CD4-positive, alpha-beta T cell treated with Interleukin-4 for 1 hour (primary cell): ENCODE results near the gene PKN3.
"Not testable (repeated sequence)": the region's sequence is repeated elsewhere in the genome, so short reads cannot be mapped to it uniquely, and the experiment has no call there.

Experiments used
- DNase-seq, 2 donors: peaks; one replicate each; pipeline ENCODE4 v3.0.0-alpha.2; 2020 to 2022

Gene PKN3

GRCh38 chr9:128694344-128694743 is 8.0 kb upstream of the PKN3 start:
- no peak for DNase-seq

GRCh38 chr9:128696923-128697707 is 5.2 kb upstream of the PKN3 start:
- DNase-seq, result no peak

GRCh38 chr9:128699096-128699795 is 3.1 kb upstream of the PKN3 start:
- DNase-seq, result not testable (repeated sequence)

GRCh38 chr9:128701227-128701854 is 962 bp upstream of the PKN3 start:
- DNase-seq, result no peak

- peak in 1 of 2 donors; percentile 10 for DNase-seq
These were observed 779 bp downstream of the PKN3 start for GRCh38 chr9:128702949-128703615.

GRCh38 chr9:128703616-128704355 is 1.5 kb downstream of the PKN3 start:
- DNase-seq, result no peak

- no peak for DNase-seq
These were observed 2.0 kb downstream of the PKN3 start for GRCh38 chr9:128704356-128704670.

- DNase-seq, result no peak
These were observed 3.0 kb downstream of the PKN3 start for GRCh38 chr9:128705051-128705965.

- no peak for DNase-seq
These were observed 3.7 kb downstream of the PKN3 start for GRCh38 chr9:128706045-128706444.

GRCh38 chr9:128706671-128707381 is 4.5 kb downstream of the PKN3 start:
- no peak for DNase-seq

- DNase-seq, result no peak
These were observed 5.1 kb downstream of the PKN3 start for GRCh38 chr9:128707446-128707845.

GRCh38 chr9:128712451-128713410 is 10.4 kb downstream of the PKN3 start:
- DNase-seq, result no peak

- no peak for DNase-seq
These were observed 11.1 kb downstream of the PKN3 start for GRCh38 chr9:128713411-128713780.

GRCh38 chr9:128713941-128714573 is 11.8 kb downstream of the PKN3 start:
- DNase-seq, result no peak

GRCh38 chr9:128714586-128715435 is 12.5 kb downstream of the PKN3 start:
- DNase-seq, result no peak

GRCh38 chr9:128715436-128715750 is 13.1 kb downstream of the PKN3 start:
- DNase-seq, result no peak

GRCh38 chr9:128716581-128717254 is 14.4 kb downstream of the PKN3 start:
- DNase-seq, result no peak

- no peak for DNase-seq
These were observed 15.7 kb downstream of the PKN3 start for GRCh38 chr9:128718047-128718446.
